Mesenchymal stem cell (in vitro differentiated cells and primary cell): ENCODE data around the gene DISC1.

ENCODE experiments used
- DNase-seq: peaks from one replicate; pipeline ENCODE4 v3.0.0-alpha.2; 2013
- H2AFZ ChIP-seq: one replicate; pipeline ENCODE4 v1.6.1; 2013; ENCODE audit warnings: low read depth, mild to moderate bottlenecking, control low read depth, inconsistent platforms, low read length, moderate library complexity
- H2AK5ac ChIP-seq: 2 replicates; pipeline ENCODE4 v1.6.1; 2013; ENCODE audit warnings: low read length, moderate library complexity, mild to moderate bottlenecking, inconsistent platforms; ENCODE audit not compliant: severe bottlenecking
- H2BK120ac ChIP-seq: one replicate; pipeline ENCODE4 v1.6.1; 2013; ENCODE audit warnings: low read depth, mild to moderate bottlenecking, inconsistent platforms, low read length, moderate library complexity
- H2BK12ac ChIP-seq, 2 experiments: one replicate each; pipeline ENCODE4 v1.6.1; 2013; ENCODE audit warnings: inconsistent platforms in 2 of 2, low read length in 2 of 2, mild to moderate bottlenecking in 2 of 2, moderate library complexity in 2 of 2, control low read depth in 1 of 2
- H2BK15ac ChIP-seq: one replicate; pipeline ENCODE4 v1.6.1; 2013; ENCODE audit warnings: mild to moderate bottlenecking, low read depth, inconsistent platforms; ENCODE audit not compliant: poor library complexity, severe bottlenecking
- H2BK5ac ChIP-seq: 2 replicates; pipeline ENCODE4 v1.6.1; 2013; ENCODE audit warnings: low read depth, mild to moderate bottlenecking, low read length, control low read depth, inconsistent platforms; ENCODE audit not compliant: poor library complexity, severe bottlenecking
- H3K14ac ChIP-seq, 2 experiments: one replicate each; pipeline ENCODE4 v1.6.1; 2013; ENCODE audit warnings: inconsistent platforms in 2 of 2, low read length in 2 of 2, control low read depth in 1 of 2, mild to moderate bottlenecking in 1 of 2, moderate library complexity in 1 of 2
- H3K18ac ChIP-seq, 2 experiments: one replicate each; pipeline ENCODE4 v1.6.1; 2013; ENCODE audit warnings: inconsistent platforms in 2 of 2, low read length in 2 of 2, control low read depth in 1 of 2, low read depth in 1 of 2, mild to moderate bottlenecking in 1 of 2
- H3K23ac ChIP-seq, 2 experiments: one replicate each; pipeline ENCODE4 v1.6.1; 2013; ENCODE audit warnings: inconsistent platforms in 2 of 2, low read length in 2 of 2, mild to moderate bottlenecking in 2 of 2, moderate library complexity in 2 of 2, control low read depth in 1 of 2
- H3K27ac ChIP-seq: 2 replicates; pipeline ENCODE4 v1.5.1; 2013; ENCODE audit warnings: mild to moderate bottlenecking, moderate library complexity, low read length, control low read depth, inconsistent platforms; ENCODE audit not compliant: poor library complexity, severe bottlenecking
- H3K27me3 ChIP-seq, 2 experiments: 2 replicates each; pipeline versions ENCODE4 v1.6.1 to v1.7.0; 2013; ENCODE audit warnings: low read length in 2 of 2, mild to moderate bottlenecking in 2 of 2, moderate library complexity in 2 of 2, control low read depth in 1 of 2, inconsistent platforms in 1 of 2; ENCODE audit not compliant: control insufficient read depth in 1 of 2, insufficient read depth in 1 of 2
- H3K36me3 ChIP-seq, 2 experiments: 2 replicates each; pipeline versions ENCODE4 v1.6.1 to v1.7.0; 2013; ENCODE audit warnings: low read length in 2 of 2, control low read depth in 1 of 2, inconsistent platforms in 1 of 2, low read depth in 1 of 2, mild to moderate bottlenecking in 1 of 2; ENCODE audit not compliant: insufficient read depth in 2 of 2, control insufficient read depth in 1 of 2
- H3K4ac ChIP-seq, 2 experiments: one replicate each; pipeline ENCODE4 v1.6.1; 2013; ENCODE audit warnings: inconsistent platforms in 2 of 2, low read length in 2 of 2, mild to moderate bottlenecking in 2 of 2, moderate library complexity in 2 of 2, control low read depth in 1 of 2, low read depth in 1 of 2
- H3K4me1 ChIP-seq: 2 replicates; pipeline ENCODE4 v1.6.1; 2013; ENCODE audit warnings: low read depth, low read length, control low read depth; ENCODE audit not compliant: control insufficient read depth, insufficient read depth
- H3K4me2 ChIP-seq: 2 replicates; pipeline ENCODE4 v1.6.1; 2013; ENCODE audit warnings: low read length, mild to moderate bottlenecking, inconsistent platforms; ENCODE audit not compliant: poor library complexity, severe bottlenecking
- H3K4me3 ChIP-seq, 2 experiments: 2 replicates each; pipeline versions ENCODE4 v1.5.1 to v1.7.0; 2013; ENCODE audit warnings: low read length in 2 of 2, mild to moderate bottlenecking in 2 of 2, control low read depth in 1 of 2, low read depth in 1 of 2; ENCODE audit not compliant: insufficient read depth in 1 of 2
- H3K79me1 ChIP-seq: replicated peaks from 2 replicates; pipeline ENCODE4 v1.6.1; 2013; ENCODE audit warnings: mild to moderate bottlenecking, control low read depth, low read length, inconsistent platforms; ENCODE audit not compliant: poor library complexity, severe bottlenecking
- H3K9ac ChIP-seq: 2 replicates; pipeline ENCODE4 v1.7.0; 2013; ENCODE audit warnings: mild to moderate bottlenecking, low read length, moderate library complexity
- H3K9me3 ChIP-seq: 2 replicates; pipeline ENCODE4 v1.7.0; 2013; ENCODE audit warnings: mild to moderate bottlenecking, low read length; ENCODE audit not compliant: control insufficient read depth
- H4K8ac ChIP-seq: one replicate; pipeline ENCODE4 v1.6.1; 2013; ENCODE audit warnings: inconsistent platforms, mild to moderate bottlenecking, low read length, moderate library complexity
- H4K91ac ChIP-seq: one replicate; pipeline ENCODE4 v1.6.1; 2013; ENCODE audit warnings: mild to moderate bottlenecking, low read length, inconsistent platforms
- WGBS: methylation state at CpG from one replicate; pipeline ENCODE4 v1.1.7; 2013; ENCODE audit warnings: mixed read lengths; 5-methylcytosine and 5-hydroxymethylcytosine counted together

DISC1 gene

DNA sequence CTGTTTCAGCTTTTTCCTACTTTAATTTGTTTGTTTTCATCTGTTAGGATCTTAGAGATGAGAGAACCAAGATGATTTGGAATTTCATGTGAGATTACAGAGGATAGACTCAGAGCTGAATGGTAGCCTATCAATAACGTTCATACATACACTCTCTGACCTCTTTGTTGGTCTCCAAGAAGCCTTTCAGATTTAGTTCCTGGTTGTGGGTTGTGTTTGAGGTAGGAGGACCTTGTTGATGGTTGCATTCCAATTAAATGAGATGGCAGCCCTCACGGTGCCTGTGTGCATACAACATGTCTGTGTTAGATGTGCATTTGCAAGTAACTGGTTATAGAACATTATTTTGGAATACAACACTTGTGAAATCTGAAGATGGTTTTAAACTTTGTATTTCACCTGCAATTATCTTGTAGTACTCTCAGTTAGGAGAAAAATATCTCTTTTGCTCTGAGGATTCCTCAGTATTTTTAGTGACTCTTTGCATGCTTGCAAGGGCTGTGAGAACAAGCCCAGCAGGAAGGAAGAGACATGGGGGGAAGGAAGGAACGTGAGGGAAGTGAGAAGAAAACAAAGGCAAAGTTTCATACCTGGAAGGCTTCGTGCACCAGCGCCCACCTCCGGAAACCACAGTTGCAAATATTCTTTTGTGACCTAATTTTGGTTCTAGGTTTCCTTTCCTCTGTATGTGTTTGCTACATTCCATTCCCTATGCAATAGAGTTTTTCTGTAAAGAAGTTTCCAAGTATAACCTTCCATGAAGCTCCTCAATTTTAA is 291.8 kb downstream of the DISC1 start:
- Histone ChIP-seq H4K8ac (no peak overlapping the region), H3K18ac (no peak overlapping the region), H3K4me3 (no peak overlapping the region), H3K4me1 (peaks cover 13% of the 10 kb centered on the region), H3K36me3 (no peaks in the 10 kb centered on the region), H2BK15ac (no peak overlapping the region), H3K9ac (no peak overlapping the region), H4K91ac (no peak overlapping the region), H3K9me3 (no peaks in the 10 kb centered on the region), H2BK120ac (no peak overlapping the region), H2BK12ac (no peak overlapping the region), H3K27ac (no peak overlapping the region), H3K79me1 (peaks cover 23% of the 10 kb centered on the region), H3K14ac (no peak overlapping the region), H2AFZ (no peak overlapping the region), H2BK5ac (no peak overlapping the region), H3K4me2 (no peak overlapping the region), H2AK5ac (no peak overlapping the region), H3K27me3 (no peaks in the 10 kb centered on the region), H3K23ac (no peak overlapping the region), H3K4ac (no peak overlapping the region)
- 23% methylated on average over 2 of the region's 6 CpGs for WGBS
- DNase-seq: peak; percentile 67

DNA sequence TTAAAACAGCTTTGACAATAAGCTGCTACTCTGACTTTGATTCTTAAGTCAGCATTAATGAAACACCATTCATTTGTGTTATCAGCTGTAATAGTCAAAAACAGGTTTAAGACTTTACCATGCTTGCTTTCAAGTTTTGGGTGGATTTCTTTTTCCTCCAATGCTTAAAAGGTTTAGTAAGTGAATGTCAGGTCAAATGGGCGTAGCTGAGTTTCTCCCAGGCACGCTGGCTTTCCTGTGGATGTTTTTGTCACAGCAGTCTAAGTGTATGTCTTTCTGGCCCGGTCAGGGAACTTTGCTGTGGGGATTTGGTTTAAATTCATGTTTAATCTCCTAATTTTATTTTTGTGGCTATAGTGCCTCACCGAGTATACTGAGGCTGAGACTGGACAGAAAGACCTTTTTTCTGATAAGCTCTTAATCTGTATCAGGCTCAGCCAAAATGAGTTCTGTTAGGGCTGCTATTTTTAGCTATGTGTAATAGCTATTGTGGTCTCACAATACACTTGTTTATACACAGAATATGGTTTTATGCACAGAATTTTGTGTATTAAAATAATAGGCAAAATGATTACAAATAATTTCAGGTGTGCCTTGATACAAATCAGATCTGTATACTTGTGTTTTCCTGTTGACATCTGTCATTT is 292.8 kb downstream of the DISC1 start:
- no peak overlapping the region for H4K91ac ChIP-seq

DNA sequence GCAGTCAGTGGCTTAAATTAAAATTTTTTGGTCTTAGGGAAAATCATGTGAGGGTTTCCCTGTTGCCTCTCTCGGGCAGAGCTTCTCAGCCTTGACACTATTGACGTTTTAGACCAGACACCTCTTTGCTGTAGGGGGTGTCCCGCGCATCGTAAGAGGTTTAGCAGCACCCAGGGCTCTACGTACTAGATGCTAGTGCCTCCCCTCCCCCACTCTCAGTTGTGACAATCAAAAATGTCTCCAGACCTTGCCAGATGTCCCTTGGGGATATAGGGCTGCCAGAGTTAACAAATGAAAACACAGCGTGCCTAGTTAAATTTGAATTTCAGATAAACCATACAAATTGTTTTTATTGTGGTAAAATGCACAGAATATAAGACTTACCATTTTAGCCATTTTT is 293.3 kb downstream of the DISC1 start:
- Histone ChIP-seq H4K8ac (no peak overlapping the region), H3K4me1 (peaks cover 13% of the 10 kb centered on the region), H3K23ac (peak overlapping the region in 1 of 2 experiments; percentile 56), H2BK15ac (no peak overlapping the region), H3K4ac (no peak overlapping the region), H3K27ac (no peak overlapping the region), H2BK5ac (no peak overlapping the region), H3K79me1 (peaks cover 19% of the 10 kb centered on the region), H3K36me3 (no peaks in the 10 kb centered on the region), H2AK5ac (peak overlapping the region; percentile 81), H2BK120ac (no peak overlapping the region), H3K9me3 (no peaks in the 10 kb centered on the region), H3K18ac (no peak overlapping the region), H3K9ac (no peak overlapping the region), H2BK12ac (peak overlapping the region in 1 of 2 experiments; percentile 59), H3K4me2 (no peak overlapping the region), H3K14ac (peak overlapping the region in 1 of 2 experiments; percentile 79), H3K4me3 (no peak overlapping the region), H3K27me3 (no peaks in the 10 kb centered on the region), H2AFZ (no peak overlapping the region), H4K91ac (no peak overlapping the region)
- WGBS: 80% methylated on average over 6 of the region's 7 CpGs
- no peak for DNase-seq

More for the DNA sequence above, 292.8 kb downstream of the DISC1 start:
- Histone ChIP-seq H3K9me3 (no peaks in the 10 kb centered on the region), H3K4me3 (no peak overlapping the region), H3K27ac (no peak overlapping the region), H3K14ac (no peak overlapping the region), H3K23ac (no peak overlapping the region), H3K4ac (no peak overlapping the region), H3K18ac (no peak overlapping the region), H3K9ac (no peak overlapping the region), H3K36me3 (no peaks in the 10 kb centered on the region), H4K8ac (no peak overlapping the region), H2BK120ac (no peak overlapping the region), H2AFZ (no peak overlapping the region), H2BK5ac (no peak overlapping the region), H3K4me2 (no peak overlapping the region), H2BK12ac (no peak overlapping the region), H2BK15ac (no peak overlapping the region), H2AK5ac (no peak overlapping the region), H3K79me1 (peaks cover 22% of the 10 kb centered on the region), H3K4me1 (peaks cover 13% of the 10 kb centered on the region), H3K27me3 (no peaks in the 10 kb centered on the region)
- no peak for DNase-seq
- WGBS: 80% methylated on average over 4 of the region's 4 CpGs

DNA sequence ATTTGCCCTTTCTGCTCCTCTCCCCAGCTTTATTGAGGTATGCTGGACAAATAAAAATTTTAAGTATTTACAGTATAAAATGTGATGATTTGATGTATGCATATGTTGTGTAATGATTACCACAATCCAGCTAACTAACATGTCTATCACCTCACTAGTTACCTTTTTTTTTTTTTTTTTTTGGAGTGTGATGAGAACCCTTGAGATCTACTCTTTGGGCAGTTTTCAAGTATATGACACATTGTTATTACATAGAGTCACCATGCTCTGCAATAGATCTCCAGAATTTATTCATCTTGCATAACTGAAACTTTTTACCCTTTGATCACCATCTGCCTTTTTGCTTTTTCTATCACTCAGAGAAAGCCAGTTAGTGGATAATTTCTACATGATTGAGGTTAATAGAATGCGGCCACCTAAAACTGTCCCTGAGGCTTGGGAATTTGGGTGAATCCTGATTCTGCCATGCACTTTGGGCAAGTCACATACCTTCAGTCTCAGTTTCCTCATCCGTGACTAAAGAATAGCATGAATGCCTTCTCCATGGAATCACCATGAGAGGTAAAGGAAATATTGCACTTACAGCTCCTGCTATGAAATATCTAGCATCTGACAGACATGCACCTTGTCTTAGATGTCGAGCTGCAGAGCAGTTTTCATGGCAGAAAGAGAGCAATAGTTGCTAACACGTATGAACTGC is 295.2 kb downstream of the DISC1 start:
- Histone ChIP-seq H3K9ac (no peak overlapping the region), H3K4ac (no peak overlapping the region), H2BK5ac (no peak overlapping the region), H3K27ac (peak overlapping the region; percentile 15), H3K14ac (no peak overlapping the region), H2BK15ac (no peak overlapping the region), H4K8ac (no peak overlapping the region), H2AFZ (no peak overlapping the region), H2BK120ac (no peak overlapping the region), H3K79me1 (peaks cover 12% of the 10 kb centered on the region), H3K4me1 (peaks cover 13% of the 10 kb centered on the region), H2BK12ac (no peak overlapping the region), H3K18ac (no peak overlapping the region), H3K4me3 (no peak overlapping the region), H3K36me3 (no peaks in the 10 kb centered on the region), H4K91ac (no peak overlapping the region), H2AK5ac (no peak overlapping the region), H3K27me3 (no peaks in the 10 kb centered on the region), H3K23ac (no peak overlapping the region), H3K9me3 (no peaks in the 10 kb centered on the region), H3K4me2 (no peak overlapping the region)
- DNase-seq: no peak
- WGBS: 95% methylated on average over 4 of the region's 4 CpGs
